ENCODE results near the gene METAP1D.

The METAP1D gene

GRCh38 chr2:171999161-171999560 lies 592 bp upstream of the METAP1D start:
- no peak for DNase-seq

- no peak for DNase-seq
These were observed 1.1 kb downstream of the METAP1D start for GRCh38 chr2:172000696-172001361.

GRCh38 chr2:172007372-172007771 lies 7.6 kb downstream of the METAP1D start:
- DNase-seq: no peak

DNA sequence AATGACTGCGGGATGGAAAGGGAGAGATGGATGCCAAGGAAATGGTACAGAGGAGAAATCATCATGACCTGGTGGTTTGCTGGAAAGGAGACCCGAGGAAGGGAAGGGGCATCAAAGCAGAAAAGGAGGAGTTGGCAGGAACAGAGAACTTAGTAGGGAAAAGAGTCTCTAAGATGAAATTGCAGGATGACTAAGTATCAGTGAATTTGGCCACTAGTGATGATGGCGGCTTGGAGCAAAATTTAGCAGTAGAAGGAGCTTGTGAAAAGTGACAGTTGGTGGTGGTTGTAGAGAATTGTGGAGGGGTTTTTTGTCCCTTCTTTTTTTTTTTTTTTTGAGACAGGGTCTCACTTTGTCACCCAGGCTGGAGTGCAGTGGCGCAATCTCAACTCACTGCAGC lies 10.1 kb downstream of the METAP1D start:
- no peak for DNase-seq

GRCh38 chr2:172011812-172012575 lies 12.2 kb downstream of the METAP1D start:
- peak; percentile 44 for DNase-seq

DNA sequence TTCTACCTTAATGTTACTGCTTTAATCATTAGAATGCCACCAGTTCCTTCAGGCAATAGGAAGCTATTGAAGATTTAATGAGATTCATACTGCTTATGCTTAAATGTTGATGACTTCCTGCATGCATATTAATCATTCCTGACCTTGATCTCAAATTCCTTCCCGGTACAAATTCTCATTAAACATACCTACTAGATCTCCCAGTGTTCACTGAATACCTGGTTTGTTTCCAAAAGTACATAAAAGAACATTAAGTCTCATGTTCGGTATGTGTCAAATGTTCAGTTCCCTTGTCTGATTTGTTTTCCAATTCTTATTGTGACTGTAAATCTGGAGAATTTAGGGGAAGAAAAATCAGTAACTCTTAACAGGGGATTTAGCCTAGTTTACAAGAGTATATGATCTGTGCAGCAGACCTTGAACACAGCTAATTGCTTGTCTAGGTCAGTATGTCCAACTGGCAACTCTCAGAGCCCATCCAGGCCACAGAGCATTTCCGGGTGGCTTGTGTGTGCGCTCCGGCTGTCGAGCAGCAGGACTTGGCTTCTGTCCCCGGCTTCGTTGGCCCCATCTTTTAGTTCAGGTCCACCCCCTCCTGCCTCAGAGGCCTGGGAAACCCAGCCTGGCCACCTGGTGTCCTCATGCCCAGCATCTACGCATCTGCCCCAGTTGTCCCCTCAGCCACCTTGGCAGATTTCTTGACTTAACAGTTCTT lies 13.1 kb downstream of the METAP1D start:
- DNase-seq: no peak

DNA sequence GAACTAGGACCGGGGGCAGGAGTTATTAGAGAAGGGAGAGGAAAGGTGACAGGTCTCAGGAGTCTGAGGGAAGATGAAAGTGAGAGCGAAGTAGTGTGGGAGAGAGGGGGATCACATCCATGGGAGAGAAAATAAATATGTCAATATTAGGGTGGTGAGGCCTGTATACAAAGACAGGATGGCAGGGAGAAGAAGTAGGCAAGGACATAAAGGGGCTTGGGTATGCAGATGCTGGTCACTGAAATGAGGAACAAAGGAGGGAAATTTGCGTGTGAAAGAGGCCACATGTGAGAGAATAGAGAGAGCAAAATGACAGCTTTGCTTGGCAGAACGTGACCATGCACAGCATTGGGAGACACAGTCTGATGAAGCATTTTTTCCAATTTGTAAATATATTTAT lies 13.6 kb downstream of the METAP1D start:
- DNase-seq: no peak

DNA sequence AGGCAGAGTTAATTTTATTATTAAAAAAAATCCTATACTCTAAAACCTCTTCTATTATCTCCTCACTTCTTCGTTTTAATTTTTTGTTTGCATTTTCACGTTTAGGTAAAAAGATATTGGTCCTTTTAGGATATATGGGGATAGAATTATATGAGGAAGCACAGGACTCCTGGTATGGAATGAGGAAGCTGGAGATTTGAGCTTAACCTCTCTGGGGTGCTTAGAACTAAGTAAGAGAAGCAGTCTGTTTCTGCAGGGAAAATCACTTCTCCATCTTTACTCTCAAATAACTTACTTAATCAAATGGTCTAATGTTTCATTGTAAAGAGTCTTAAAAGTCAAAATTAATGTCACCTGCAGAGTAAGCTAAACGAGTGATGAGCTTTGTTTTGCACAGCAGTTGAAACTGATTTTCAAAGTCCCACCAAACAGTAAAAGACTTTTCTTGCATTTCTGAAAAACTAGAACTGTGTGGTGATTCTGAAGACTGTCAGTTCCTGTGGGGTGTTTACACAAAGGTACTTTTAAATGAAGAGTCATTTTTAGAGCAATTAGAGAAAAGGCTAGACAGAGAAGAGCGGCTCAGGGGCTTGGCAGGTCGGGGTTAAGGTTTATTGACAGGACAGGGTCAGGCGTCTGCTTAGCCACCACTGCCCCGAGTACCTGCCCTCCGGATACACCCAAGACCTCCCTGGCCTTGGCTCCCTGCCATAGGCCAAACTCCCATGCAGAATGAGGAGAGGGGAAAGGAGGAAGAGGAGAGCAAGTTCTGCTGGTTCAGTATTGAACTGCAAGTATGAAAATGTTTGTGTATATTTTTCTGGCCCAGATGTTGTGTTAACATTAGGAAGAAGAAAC lies 21.6 kb downstream of the METAP1D start:
- no peak for DNase-seq

DNA sequence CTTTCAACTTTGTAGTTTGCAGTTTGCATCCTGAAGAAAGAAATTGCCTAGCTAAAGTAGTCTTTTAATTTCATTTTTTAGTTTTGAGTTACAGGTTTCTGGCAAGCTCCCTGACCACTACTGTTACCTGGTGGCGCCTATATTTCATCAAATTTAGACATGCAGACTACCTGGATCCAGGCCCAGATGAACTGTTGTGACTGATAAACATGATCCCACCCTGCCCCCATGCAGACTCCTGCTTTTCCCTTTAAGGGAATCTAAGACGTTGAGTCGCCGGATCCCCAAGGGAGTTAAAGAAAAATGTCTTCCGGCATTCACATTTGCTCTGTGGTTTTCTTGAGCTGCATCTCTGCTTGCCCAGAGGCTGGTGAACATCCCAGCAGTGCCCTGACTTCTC lies 22.2 kb downstream of the METAP1D start:
- DNase-seq: no peak

GRCh38 chr2:172031536-172031935 lies 31.8 kb downstream of the METAP1D start:
- no peak for DNase-seq

- DNase-seq: no peak
These were observed 38.4 kb downstream of the METAP1D start for GRCh38 chr2:172038121-172038520.

- DNase-seq: no peak
These were observed 38.9 kb downstream of the METAP1D start for GRCh38 chr2:172038604-172039003.

DNA sequence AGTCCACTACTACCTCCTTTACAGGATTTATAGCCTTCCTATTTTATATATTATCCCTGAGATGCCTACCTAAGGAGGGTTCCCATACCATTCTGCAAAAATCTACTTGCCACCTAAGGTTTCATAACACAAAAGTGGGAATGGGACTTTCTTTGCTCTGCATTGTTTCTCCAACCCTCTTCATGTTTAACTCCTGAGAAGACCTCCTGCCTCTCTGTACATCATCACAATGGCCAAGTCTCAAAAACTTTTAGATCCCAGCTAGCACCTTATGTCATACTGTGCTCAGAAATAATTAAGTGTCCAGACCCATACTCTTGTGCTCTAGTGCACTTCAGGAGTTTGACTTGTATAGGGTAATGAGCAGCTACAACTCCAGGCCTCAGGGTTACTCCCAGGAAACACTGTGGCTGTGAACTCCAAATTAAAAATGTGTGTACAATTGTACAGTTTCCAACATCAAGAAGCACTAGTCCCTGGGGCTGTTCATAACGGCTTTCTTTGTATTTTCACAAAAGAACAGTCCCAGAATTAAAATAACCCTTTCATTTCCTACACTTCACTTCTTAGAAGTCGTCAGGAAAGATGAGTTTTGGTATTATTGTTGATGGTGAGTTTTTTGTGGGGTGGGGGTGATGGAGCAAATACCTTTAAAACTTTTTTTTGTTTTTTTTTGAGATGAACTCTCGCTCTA lies 39.4 kb downstream of the METAP1D start:
- DNase-seq: no peak

DNA sequence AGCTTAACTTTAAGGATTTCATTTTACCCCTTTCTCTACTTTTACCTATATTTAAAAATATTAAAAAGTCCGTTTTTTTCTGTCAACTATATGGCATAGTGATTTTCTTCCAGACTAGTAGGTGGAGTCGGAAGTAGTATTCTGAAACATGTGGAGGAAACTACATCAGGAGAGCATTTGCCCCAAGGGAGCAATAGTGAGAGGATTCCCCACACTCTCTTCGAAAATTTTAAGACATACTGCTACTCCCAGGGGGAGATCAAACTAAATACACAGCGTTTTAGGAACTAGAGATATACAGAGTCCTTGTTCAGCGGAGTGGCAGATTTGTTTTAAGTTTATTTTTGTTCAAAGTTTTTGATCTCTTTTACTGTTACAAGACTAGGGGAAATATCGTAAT lies 40.6 kb downstream of the METAP1D start:
- no peak for DNase-seq

DNA sequence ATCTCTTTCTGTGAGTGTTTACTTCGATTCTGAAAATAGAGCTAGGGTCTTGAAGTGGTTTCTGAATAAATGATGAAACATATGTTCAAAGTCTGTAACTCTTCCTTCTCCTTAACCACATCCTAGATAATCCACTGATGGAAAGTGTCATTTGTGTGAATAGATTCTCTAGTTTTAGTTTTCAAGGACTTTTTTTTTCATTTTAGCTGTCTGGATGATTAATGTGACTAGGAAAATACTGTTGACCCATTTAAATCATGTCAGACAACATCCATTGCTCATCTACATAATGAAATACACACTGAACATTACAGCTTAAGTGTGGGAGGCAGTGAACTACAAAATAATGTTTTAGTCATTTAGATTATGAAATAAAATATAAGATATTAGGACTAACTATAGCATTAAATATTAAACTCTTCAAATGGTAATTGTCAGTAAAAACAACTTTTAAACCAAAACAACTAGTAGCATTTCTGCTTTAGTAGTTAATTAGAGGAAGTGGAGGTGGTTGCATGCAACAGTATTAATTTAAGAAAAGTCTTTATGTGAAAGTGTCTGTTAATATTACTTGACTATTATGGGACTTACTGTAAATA lies 46.4 kb downstream of the METAP1D start:
- no peak for DNase-seq

GRCh38 chr2:172046866-172047565 lies 47.3 kb downstream of the METAP1D start:
- DNase-seq: no peak

DNA sequence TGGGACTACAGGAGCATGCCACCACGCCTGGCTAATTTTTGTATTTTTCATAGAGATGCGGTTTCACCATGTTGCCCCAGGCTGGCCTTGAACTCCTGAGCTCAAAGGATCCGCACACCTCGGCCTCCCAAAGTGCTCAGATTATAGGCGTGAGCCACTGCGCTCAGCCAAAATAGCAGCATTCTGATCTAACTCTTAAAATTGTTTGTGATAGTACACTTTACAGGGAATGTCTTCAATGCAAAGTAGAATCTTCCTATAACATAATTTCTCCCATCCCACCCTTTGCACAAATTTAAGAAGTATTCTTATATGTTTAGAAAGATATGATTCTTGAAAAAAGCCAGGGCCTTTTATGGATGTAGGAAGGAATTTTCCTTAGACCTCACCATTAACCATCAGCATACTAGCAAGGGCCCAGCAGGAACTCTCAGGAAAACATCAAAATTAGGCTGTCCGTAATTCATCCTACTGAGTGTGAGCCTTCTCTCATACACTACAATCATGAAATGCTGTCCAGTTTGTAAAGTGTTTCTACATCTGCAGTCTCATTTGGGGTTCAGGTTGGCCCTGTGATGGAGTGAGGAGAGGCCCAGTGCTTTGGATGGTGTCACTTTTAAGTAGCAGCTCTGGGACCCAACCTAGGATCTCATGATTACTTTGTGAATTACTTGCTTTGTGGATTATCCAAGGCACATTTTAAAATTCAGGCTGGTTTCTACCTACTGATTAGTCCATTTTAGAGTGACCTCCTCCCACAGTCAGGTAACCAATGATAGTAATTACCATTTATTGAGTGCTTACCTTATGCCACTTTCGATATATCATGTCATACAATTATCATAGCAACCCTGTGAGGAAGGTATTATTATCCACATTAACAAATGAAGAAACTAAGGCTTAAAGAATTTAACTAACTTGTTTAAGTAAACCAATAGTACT lies 48.1 kb downstream of the METAP1D start:
- DNase-seq: no peak

GRCh38 chr2:172048508-172049503 lies 49.1 kb downstream of the METAP1D start:
- no peak for DNase-seq

All from activated CD4-positive, alpha-beta T cell treated with anti-CD3 and anti-CD28 coated beads, Interleukin-2, Interleukin-6, amounts not matched to agents 100 ng/mL and 50 ng/mL, durations not matched to agents 16 hours and 8 hours (primary cell).